IPS DF 4.7 (cell line): ENCODE results near the gene CNOT1.
"Not testable (repeated sequence)": the region's sequence is repeated elsewhere in the genome, so short reads cannot be mapped to it uniquely, and the experiment has no call there.

Experiments used
- DNase-seq: peaks from one replicate; pipeline ENCODE4 v3.0.0-alpha.2; 2013; ENCODE audit warnings: low spot score; ENCODE audit errors: extremely low read depth

Gene CNOT1

GRCh38 chr16:58638148-58639036, 8.8 kb upstream of the CNOT1 start:
- no peak for DNase-seq

GRCh38 chr16:58637021-58637420, 7.4 kb upstream of the CNOT1 start:
- DNase-seq: not testable (repeated sequence)

GRCh38 chr16:58636466-58636865, 6.8 kb upstream of the CNOT1 start:
- DNase-seq: no peak

GRCh38 chr16:58635502-58635901, 5.9 kb upstream of the CNOT1 start:
- no peak for DNase-seq

GRCh38 chr16:58634265-58634802, 4.7 kb upstream of the CNOT1 start:
- DNase-seq: no peak

GRCh38 chr16:58628845-58629732, 537 bp downstream of the CNOT1 start:
- DNase-seq: no peak

- no peak for DNase-seq
These were observed 5.4 kb downstream of the CNOT1 start for GRCh38 chr16:58624209-58624608.

GRCh38 chr16:58620396-58620795, 9.2 kb downstream of the CNOT1 start:
- DNase-seq: no peak

GRCh38 chr16:58615280-58615679, 14.3 kb downstream of the CNOT1 start:
- no peak for DNase-seq

- no peak for DNase-seq
These were observed 14.8 kb downstream of the CNOT1 start for GRCh38 chr16:58614860-58615259.

- no peak for DNase-seq
These were observed 15.4 kb downstream of the CNOT1 start for GRCh38 chr16:58614212-58614611.

- DNase-seq: not testable (repeated sequence)
These were observed 16.7 kb downstream of the CNOT1 start for GRCh38 chr16:58612965-58613364.

- DNase-seq: no peak
These were observed 21.0 kb downstream of the CNOT1 start for GRCh38 chr16:58608601-58609136.

GRCh38 chr16:58605562-58605961, 24.1 kb downstream of the CNOT1 start:
- DNase-seq: no peak

GRCh38 chr16:58591083-58591482, 38.5 kb downstream of the CNOT1 start:
- no peak for DNase-seq

- no peak for DNase-seq
These were observed 40.2 kb downstream of the CNOT1 start for GRCh38 chr16:58589326-58589905.

GRCh38 chr16:58588406-58588805, 41.2 kb downstream of the CNOT1 start:
- no peak for DNase-seq

- no peak for DNase-seq
These were observed 43.1 kb downstream of the CNOT1 start for GRCh38 chr16:58586340-58587030.

GRCh38 chr16:58584831-58585505, 44.7 kb downstream of the CNOT1 start:
- DNase-seq: no peak
